Naive thymus-derived CD4-positive, alpha-beta T cell (primary cell): ENCODE data around the gene AXIN2. TPM values are rescaled to one million over a fixed set of nuclear protein-coding genes. Genes with fewer than 3 reads are reported as not detected.

Experiments
- ATAC-seq: fragments of 150-1000 bp; cut with Tn5 transposase; 2 replicates; pipeline ENCODE4 v1.10.0; 2021; ENCODE audit warnings: mild to moderate bottlenecking, moderate library complexity
- CTCF ChIA-PET: fragments of 350-600 bp; sonication (Branson Sonifier 250); formaldehyde crosslinking; loops from one replicate; lab custom pipeline; 2021; ENCODE audit warnings: antibody characterized with exemption; lab: Charles Lee
- POLR2A ChIA-PET: fragments of 350-600 bp; sonication (Branson Sonifier 250); formaldehyde crosslinking; loops from one replicate; lab custom pipeline; 2021; ENCODE audit warnings: antibody characterized with exemption, inconsistent platforms; lab: Charles Lee
- DNase-seq, 9 donors: peaks; one replicate each; pipeline versions ENCODE4 v3.0.0 to v3.0.0-alpha.2; 2020 to 2022; ENCODE audit warnings: mixed read lengths in 1 of 9
- H3K27ac ChIP-seq: one replicate; pipeline ENCODE4 v1.7.0; 2013; ENCODE audit warnings: mild to moderate bottlenecking, low read depth, low read length, moderate library complexity
- H3K27me3 ChIP-seq, 2 donors: one replicate each; pipeline ENCODE4 v1.7.0; 2013; ENCODE audit warnings: low read length in 2 of 2, mild to moderate bottlenecking in 2 of 2, moderate library complexity in 2 of 2; ENCODE audit not compliant: control insufficient read depth in 2 of 2, insufficient read depth in 2 of 2
- H3K36me3 ChIP-seq, 3 experiments: 1 replicate in 2 of 3; 2 replicates in 1 of 3; pipeline ENCODE4 v1.7.0; 2013; ENCODE audit warnings: low read length in 3 of 3, mild to moderate bottlenecking in 3 of 3, moderate library complexity in 1 of 3; ENCODE audit not compliant: insufficient read depth in 3 of 3, control insufficient read depth in 2 of 3
- H3K4me1 ChIP-seq, 2 donors: one replicate each; pipeline ENCODE4 v1.7.0; 2013; ENCODE audit warnings: low read length in 2 of 2, mild to moderate bottlenecking in 2 of 2, moderate library complexity in 1 of 2; ENCODE audit not compliant: control insufficient read depth in 2 of 2, insufficient read depth in 2 of 2
- H3K4me3 ChIP-seq: 2 replicates; pipeline ENCODE4 v1.7.0; 2013; ENCODE audit warnings: mild to moderate bottlenecking, low read length
- H3K9me3 ChIP-seq, 3 experiments: 1 replicate in 2 of 3; 2 replicates in 1 of 3; pipeline ENCODE4 v1.7.0; 2013; ENCODE audit warnings: low read length in 3 of 3; ENCODE audit not compliant: control insufficient read depth in 2 of 3
- H3K27ac Mint-ChIP-seq, 9 donors: one replicate each; pipeline ENCODE4 v1.8.0; 2020 to 2022; ENCODE audit warnings: mixed read lengths in 9 of 9, mild to moderate bottlenecking in 8 of 9, moderate library complexity in 5 of 9, inconsistent platforms in 2 of 9
- H3K27me3 Mint-ChIP-seq, 5 donors: one replicate each; pipeline ENCODE4 v1.8.0; 2021 to 2022; ENCODE audit warnings: mixed read lengths in 5 of 5, mild to moderate bottlenecking in 1 of 5
- H3K36me3 Mint-ChIP-seq, 5 donors: one replicate each; pipeline ENCODE4 v1.8.0; 2020 to 2022; ENCODE audit warnings: mixed read lengths in 5 of 5, mild to moderate bottlenecking in 3 of 5, inconsistent platforms in 1 of 5
- H3K4me1 Mint-ChIP-seq, 7 donors: one replicate each; pipeline ENCODE4 v1.8.0; 2020 to 2022; ENCODE audit warnings: mixed read lengths in 7 of 7, mild to moderate bottlenecking in 3 of 7, inconsistent platforms in 1 of 7
- H3K4me3 Mint-ChIP-seq, 10 donors: one replicate each; pipeline ENCODE4 v1.8.0; 2020 to 2022; ENCODE audit warnings: mild to moderate bottlenecking in 10 of 10, mixed read lengths in 10 of 10, moderate library complexity in 6 of 10, inconsistent platforms in 2 of 10
- H3K9me3 Mint-ChIP-seq, 11 donors: one replicate each; pipeline ENCODE4 v1.8.0; 2020 to 2022; ENCODE audit warnings: mixed read lengths in 11 of 11, mild to moderate bottlenecking in 4 of 11, inconsistent platforms in 1 of 11, moderate library complexity in 1 of 11
- intact Hi-C, 2 donors: fragments of 100-400 bp; cut with micrococcal nuclease; formaldehyde crosslinking; loops; one replicate each; pipeline ENCODE4 v1.15.1; 2023
- polyA plus RNA-seq, 2 donors: library from polyadenylated mRNA; unstranded; fragments of 300-500 nt; fragmentation: Illumina TruSeq; gene quantifications; one replicate each; pipeline ENCODE4 v1.2.3, GENCODE V29; 2021
- total RNA-seq, 6 experiments: library from RNA in 5 of 6; stranded (reverse) in 5 of 6; gene quantifications; 1 replicate in 5 of 6; 2 replicates in 1 of 6; pipeline ENCODE4 v1.2.3 and lab custom pipeline; 2021 to 2026

The AXIN2 gene
- total and polyA plus RNA-seq, 7 experiments from 2014 or later = 7.4 to 63.4 (median 21.7) TPM

DNA sequence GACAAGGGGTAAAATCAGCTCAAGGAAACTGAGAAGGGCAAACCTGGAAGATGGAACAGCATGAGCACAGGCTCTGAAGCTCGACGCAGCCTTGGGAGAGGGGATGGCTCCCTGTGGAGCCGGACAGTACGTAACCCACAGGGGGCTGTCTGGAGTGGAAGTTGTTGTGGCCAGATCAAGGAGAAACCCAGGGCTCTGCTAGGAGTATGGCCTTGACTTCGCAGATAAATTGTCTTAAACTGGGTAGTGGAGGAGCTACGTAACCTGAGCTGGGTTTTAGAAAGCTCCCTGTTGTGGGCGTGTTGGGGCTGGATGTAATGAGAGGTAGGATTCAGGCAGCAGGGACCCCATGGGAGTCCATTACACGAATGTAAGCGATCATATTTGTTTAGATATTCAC is 25.5 kb upstream of the AXIN2 start:
- Mint-ChIP-seq H3K4me1 (peaks cover 13 to 66% (median 49%) of the 10 kb centered on the region in 7 donors), H3K9me3 (peaks cover 0 to 2% (median 0%) of the 10 kb centered on the region in 11 donors), H3K27ac (peak overlapping the region in 5 of 9 donors; percentile 23 to 65 (median 50)), H3K4me3 (peak overlapping the region in 7 of 10 donors; percentile 1 to 63 (median 34)), H3K27me3 (no peaks in the 10 kb centered on the region), H3K36me3 (no peaks in the 10 kb centered on the region)
- Histone ChIP-seq H3K27me3 (no peaks in the 10 kb centered on the region), H3K4me3 (no peak overlapping the region), H3K36me3 (no peaks in the 10 kb centered on the region), H3K27ac (no peak overlapping the region), H3K4me1 (peaks cover 0 to 42% of the 10 kb centered on the region in 2 donors), H3K9me3 (no peaks in the 10 kb centered on the region)
- POLR2A ChIA-PET = interaction anchor here (0.9 kb wide), 1 partner anchor 11 kb away, joined by 3 read pairs; no protein-coding TSS in a partner anchor
- DNase-seq = no peak
- CTCF ChIA-PET = no interaction called here
- ATAC-seq = no peak
- intact Hi-C loops = no loop called here

DNA sequence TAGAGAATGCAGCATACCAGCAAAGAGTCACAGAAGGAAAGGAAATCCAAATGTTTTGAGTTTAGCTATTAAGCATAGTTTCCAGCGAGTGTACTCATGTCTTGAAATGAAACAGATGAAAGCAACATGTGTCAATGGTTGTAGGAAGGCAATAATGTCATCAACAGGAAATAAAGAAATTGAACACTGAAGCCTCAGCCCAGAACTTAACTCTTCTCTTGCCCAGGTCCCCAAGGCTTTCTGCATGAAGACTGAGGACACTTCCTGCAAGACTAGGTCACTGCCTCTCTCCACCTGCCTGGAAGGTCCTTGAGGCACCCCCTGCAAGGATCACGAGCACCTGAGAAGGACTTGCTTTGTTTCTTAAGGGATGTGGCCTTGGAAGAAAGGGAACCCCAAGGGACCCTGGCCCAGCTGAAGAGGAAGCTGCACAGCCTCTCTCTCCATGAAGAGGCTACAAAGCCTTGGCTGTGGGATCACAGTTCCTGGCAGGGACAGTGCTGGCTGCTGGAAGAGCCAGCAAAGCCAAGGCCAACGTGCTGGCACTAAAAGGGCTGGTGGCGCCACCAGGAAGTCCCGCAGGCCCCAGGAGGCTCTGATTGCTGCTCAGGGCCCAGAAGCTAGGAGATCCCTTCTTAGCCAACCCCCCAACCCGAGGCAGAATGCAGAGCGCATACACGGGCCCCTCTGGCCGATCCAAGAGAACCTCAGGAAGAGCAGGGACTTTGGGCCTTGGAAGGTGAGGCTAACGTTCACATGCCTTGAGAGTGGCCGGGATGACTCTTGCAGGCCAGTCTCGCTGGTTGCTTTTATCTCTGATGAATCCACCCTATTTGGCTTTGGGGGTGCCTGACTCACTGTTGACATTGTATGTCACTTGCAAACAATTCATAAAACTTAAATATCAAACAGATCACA is 23.4 kb upstream of the AXIN2 start:
- Mint-ChIP-seq H3K4me3 (peak overlapping the region in 9 of 10 donors; percentile 8 to 70 (median 52)), H3K4me1 (peaks cover 13 to 74% (median 52%) of the 10 kb centered on the region in 7 donors), H3K36me3 (no peaks in the 10 kb centered on the region), H3K27me3 (no peaks in the 10 kb centered on the region), H3K9me3 (peaks cover 0 to 2% (median 0%) of the 10 kb centered on the region in 11 donors), H3K27ac (peak overlapping the region in 8 of 9 donors; percentile 44 to 85 (median 68))
- ChIA-PET POLR2A (interaction anchor here (1.4 kb wide), 1 partner anchor 10 kb away, joined by 3 read pairs; no protein-coding TSS in a partner anchor), CTCF (interaction anchor here (0.6 kb wide), 2 partner anchors 27 to 36 kb away, joined by 3 to 4 read pairs; no protein-coding TSS in a partner anchor)
- Histone ChIP-seq H3K27ac (no peak overlapping the region), H3K9me3 (no peaks in the 10 kb centered on the region), H3K36me3 (no peaks in the 10 kb centered on the region), H3K27me3 (no peaks in the 10 kb centered on the region), H3K4me3 (no peak overlapping the region), H3K4me1 (peaks cover 0 to 42% of the 10 kb centered on the region in 2 donors)
- intact Hi-C loops = no loop called here
- DNase-seq = peak in 6 of 9 donors; percentile 19 to 56 (median 31)
- peak; percentile 34 for ATAC-seq

DNA sequence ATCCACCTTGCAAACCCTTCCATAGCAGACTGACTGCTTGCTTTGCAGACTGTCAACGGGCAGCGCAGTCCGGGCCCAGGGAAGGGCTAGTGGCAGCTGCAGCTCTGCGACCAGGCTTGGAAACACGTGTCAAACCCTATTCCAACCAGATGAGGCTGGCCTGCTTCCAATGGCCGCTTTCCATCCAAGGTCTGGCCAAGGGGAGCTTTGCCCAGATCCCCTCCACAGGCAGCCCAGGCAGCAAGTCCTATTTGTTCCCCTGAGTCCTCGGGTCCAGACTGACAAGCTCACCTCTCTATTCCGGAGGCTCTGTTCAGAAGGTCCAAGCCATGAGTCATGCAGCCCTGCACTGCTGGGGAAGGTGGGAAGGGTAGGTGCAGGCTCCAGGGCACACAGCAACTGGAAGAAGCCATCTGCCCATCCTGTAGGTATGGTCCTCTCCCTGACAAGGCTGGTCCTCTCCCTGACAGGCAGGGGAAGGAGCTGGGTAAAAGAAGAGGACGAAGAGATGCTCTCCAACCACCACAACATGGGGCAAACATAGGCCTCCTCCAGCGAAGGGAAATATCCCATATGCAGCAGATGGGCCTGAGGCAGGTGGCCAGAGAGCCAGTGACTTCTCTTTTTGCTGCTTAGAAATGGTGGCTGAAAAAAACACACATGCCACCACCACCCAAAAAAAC is 22.6 kb upstream of the AXIN2 start:
- H3K27ac ChIP-seq = peak overlapping the region; percentile 3
- CTCF ChIA-PET = interaction anchor here (0.7 kb wide), 1 partner anchor 211 kb away, joined by 3 read pairs; no protein-coding TSS in a partner anchor
- no peaks in the 10 kb centered on the region for H3K9me3 ChIP-seq
- H3K9me3 Mint-ChIP-seq = peaks cover 0 to 2% (median 0%) of the 10 kb centered on the region in 11 donors
- no peaks in the 10 kb centered on the region for H3K27me3 ChIP-seq
- no peaks in the 10 kb centered on the region for H3K36me3 Mint-ChIP-seq
- no peak overlapping the region for H3K4me3 ChIP-seq
- H3K27ac Mint-ChIP-seq = peak overlapping the region in 8 of 9 donors; percentile 44 to 85 (median 68)
- peak overlapping the region in 9 of 10 donors; percentile 8 to 70 (median 52) for H3K4me3 Mint-ChIP-seq
- DNase-seq = no peak
- H3K36me3 ChIP-seq = no peaks in the 10 kb centered on the region
- POLR2A ChIA-PET = interaction anchor here (1.4 kb wide), 1 partner anchor 11 kb away, joined by 3 read pairs; no protein-coding TSS in a partner anchor
- no peaks in the 10 kb centered on the region for H3K27me3 Mint-ChIP-seq
- peaks cover 13 to 68% (median 52%) of the 10 kb centered on the region in 7 donors for H3K4me1 Mint-ChIP-seq
- ATAC-seq = no peak
- intact Hi-C loops = no loop called here
- H3K4me1 ChIP-seq = peaks cover 0 to 42% of the 10 kb centered on the region in 2 donors

DNA sequence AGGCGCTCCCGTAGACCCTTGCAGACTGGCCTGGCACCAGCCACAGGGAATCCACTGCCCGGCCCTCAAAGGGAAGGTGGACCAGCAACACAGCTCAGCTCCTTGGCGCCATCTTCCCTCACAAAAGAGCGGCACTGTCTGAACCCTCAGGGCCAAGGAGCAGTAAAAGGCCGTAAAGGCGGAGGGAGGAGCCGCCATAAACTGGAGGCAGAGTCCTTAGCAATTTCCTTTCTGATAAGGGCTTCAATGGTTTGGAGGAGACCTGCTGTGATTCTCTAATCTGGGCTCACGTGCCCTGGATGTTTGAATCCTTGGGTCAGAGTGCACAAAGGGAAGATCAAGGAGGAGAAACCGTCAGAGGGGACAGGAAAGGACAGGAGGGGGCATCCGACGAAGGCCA is 15.5 kb upstream of the AXIN2 start:
- Histone ChIP-seq H3K4me1 (no peaks in the 10 kb centered on the region), H3K4me3 (no peak overlapping the region), H3K36me3 (no peaks in the 10 kb centered on the region), H3K9me3 (no peaks in the 10 kb centered on the region), H3K27me3 (no peaks in the 10 kb centered on the region), H3K27ac (no peak overlapping the region)
- intact Hi-C loops = no loop called here
- ChIA-PET CTCF (no interaction called here), POLR2A (interaction anchor here (0.5 to 1.0 kb wide), 2 partner anchors 20 to 184 kb away, joined by 3 read pairs; no protein-coding TSS in a partner anchor)
- H3K9me3 Mint-ChIP-seq = peaks cover 0 to 3% (median 0%) of the 10 kb centered on the region in 11 donors
- no peaks in the 10 kb centered on the region for H3K36me3 Mint-ChIP-seq
- H3K4me3 Mint-ChIP-seq = no peak overlapping the region
- peaks cover 0 to 9% (median 4%) of the 10 kb centered on the region in 7 donors for H3K4me1 Mint-ChIP-seq
- peak overlapping the region in 1 of 9 donors; percentile 72 for H3K27ac Mint-ChIP-seq
- ATAC-seq (no peak), DNase-seq (no peak)
- H3K27me3 Mint-ChIP-seq = no peaks in the 10 kb centered on the region

DNA sequence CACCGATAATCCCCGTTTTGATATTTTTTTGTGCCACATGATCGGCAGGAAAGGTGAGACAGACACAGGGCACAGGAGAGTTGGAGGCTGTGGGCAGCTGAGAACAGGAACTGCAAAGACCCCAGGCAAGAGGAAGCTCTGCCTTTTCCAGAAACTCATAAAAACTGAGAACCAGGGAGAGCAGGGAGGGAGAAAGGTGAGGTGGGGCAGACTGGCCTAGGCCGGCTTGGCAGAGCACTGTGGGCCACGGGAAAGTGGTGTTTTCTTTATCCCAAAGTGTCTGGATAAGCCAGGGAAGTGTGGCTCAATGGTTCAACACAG is 11.8 kb upstream of the AXIN2 start:
- intact Hi-C loops = no loop called here
- CTCF ChIA-PET = no interaction called here

DNA sequence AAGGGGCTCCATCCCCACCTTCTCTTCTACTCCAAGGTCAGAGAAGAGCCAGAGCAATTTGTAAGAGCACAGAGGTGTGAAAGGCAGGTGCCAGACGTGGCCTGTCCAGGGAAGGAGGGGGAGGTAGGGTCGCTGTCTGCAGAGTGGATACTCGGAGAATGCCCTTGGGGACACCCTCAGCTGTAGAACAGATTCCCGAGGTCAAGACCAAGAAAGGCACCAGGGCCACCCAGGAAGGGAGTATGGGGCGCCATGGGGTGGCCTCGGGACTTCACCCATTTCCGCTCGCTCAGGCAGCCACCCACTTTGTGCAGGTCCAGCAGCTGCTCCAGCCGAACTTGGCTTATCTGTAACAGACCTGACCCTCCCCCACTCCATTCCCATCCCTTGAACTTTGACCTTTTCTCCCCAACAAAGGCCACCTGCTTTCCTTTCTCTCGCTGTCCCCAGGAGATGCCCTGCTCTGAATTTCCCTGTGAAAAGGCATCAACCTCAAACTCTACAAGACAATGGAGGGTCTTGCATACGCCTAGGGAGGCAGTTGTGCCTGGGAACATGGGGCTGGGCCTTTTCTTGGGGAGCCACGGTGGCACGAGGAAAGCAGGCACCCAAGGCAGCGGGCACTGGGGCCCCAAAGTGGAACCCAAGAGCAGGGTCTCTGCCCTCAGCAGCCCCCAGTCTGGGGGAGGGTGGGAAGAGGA is 11.3 kb upstream of the AXIN2 start:
- Histone ChIP-seq H3K36me3 (no peaks in the 10 kb centered on the region), H3K9me3 (no peaks in the 10 kb centered on the region), H3K4me1 (no peaks in the 10 kb centered on the region), H3K27ac (no peak overlapping the region), H3K27me3 (no peaks in the 10 kb centered on the region), H3K4me3 (no peak overlapping the region)
- ChIA-PET CTCF (no interaction called here), POLR2A (no interaction called here)
- no peaks in the 10 kb centered on the region for H3K4me1 Mint-ChIP-seq
- DNase-seq = no peak
- peaks cover 0 to 8% (median 0%) of the 10 kb centered on the region in 5 donors for H3K27me3 Mint-ChIP-seq
- no peaks in the 10 kb centered on the region for H3K36me3 Mint-ChIP-seq
- H3K27ac Mint-ChIP-seq = no peak overlapping the region
- no peak overlapping the region for H3K4me3 Mint-ChIP-seq
- no peak for ATAC-seq
- intact Hi-C loops = no loop called here
- peaks cover 0 to 3% (median 0%) of the 10 kb centered on the region in 11 donors for H3K9me3 Mint-ChIP-seq

More for the DNA sequence above, 11.8 kb upstream of the AXIN2 start:
- Mint-ChIP-seq H3K27me3 (peaks cover 0 to 7% (median 0%) of the 10 kb centered on the region in 5 donors), H3K4me3 (no peak overlapping the region), H3K27ac (no peak overlapping the region), H3K4me1 (no peaks in the 10 kb centered on the region), H3K9me3 (peaks cover 0 to 3% (median 0%) of the 10 kb centered on the region in 11 donors), H3K36me3 (no peaks in the 10 kb centered on the region)
- Histone ChIP-seq H3K4me3 (no peak overlapping the region), H3K36me3 (no peaks in the 10 kb centered on the region), H3K9me3 (no peaks in the 10 kb centered on the region), H3K27me3 (no peaks in the 10 kb centered on the region), H3K4me1 (no peaks in the 10 kb centered on the region), H3K27ac (no peak overlapping the region)
- no peak for ATAC-seq
- DNase-seq = no peak
- POLR2A ChIA-PET = no interaction called here
